DND-41 (cell line): ENCODE data around the gene TMEM214.

Experiments
- ATAC-seq: fragments of 200-7000 bp; cut with Tn5 transposase; 3 replicates; pipeline ENCODE4 v1.9.1; 2021; ENCODE audit warnings: low read depth; ENCODE audit not compliant: insufficient read depth
- DNase-seq: peaks from one replicate; pipeline ENCODE4 v3.0.0-alpha.2; 2020
- H2AFZ ChIP-seq: 2 replicates; pipeline ENCODE4 v1.6.0; 2012; ENCODE audit warnings: low read depth, low read length
- H3K27ac ChIP-seq: 2 replicates; pipeline ENCODE4 v1.5.1; 2012; ENCODE audit warnings: low read length, inconsistent platforms
- H3K27me3 ChIP-seq: fragments of 200-600 bp; sonication (generic); 2 replicates; pipeline ENCODE4 v1.6.0; 2012; ENCODE audit warnings: low read length, mild to moderate bottlenecking, inconsistent platforms; ENCODE audit not compliant: insufficient read depth, poor library complexity
- H3K36me3 ChIP-seq: 2 replicates; pipeline ENCODE4 v1.5.1; 2012; ENCODE audit warnings: low read length, inconsistent platforms; ENCODE audit not compliant: insufficient read depth
- H3K4me1 ChIP-seq: 2 replicates; pipeline ENCODE4 v1.5.1; 2012; ENCODE audit warnings: mild to moderate bottlenecking, low read length; ENCODE audit not compliant: insufficient read depth
- H3K4me2 ChIP-seq: 2 replicates; pipeline ENCODE4 v1.6.0; 2012; ENCODE audit warnings: mild to moderate bottlenecking, moderate library complexity, low read length, inconsistent platforms; ENCODE audit not compliant: insufficient read depth
- H3K4me3 ChIP-seq, 2 experiments: fragments of 200-600 bp in 1 of 2; shearing (Covaris generic) in 1 of 2; 2 replicates each; pipeline ENCODE4 v1.5.1; 2012 to 2016; ENCODE audit warnings: inconsistent platforms in 2 of 2, low read length in 2 of 2, mild to moderate bottlenecking in 2 of 2, low read depth in 1 of 2, moderate library complexity in 1 of 2
- H3K79me2 ChIP-seq: 2 replicates; pipeline ENCODE4 v1.6.0; 2012; ENCODE audit warnings: low read length, inconsistent platforms; ENCODE audit not compliant: insufficient read depth
- H3K9ac ChIP-seq: 2 replicates; pipeline ENCODE4 v1.6.0; 2012; ENCODE audit warnings: low read depth, mild to moderate bottlenecking, inconsistent platforms, low read length, moderate library complexity
- H3K9me3 ChIP-seq: 2 replicates; pipeline ENCODE4 v1.5.1; 2012; ENCODE audit warnings: low read length, moderate library complexity, mild to moderate bottlenecking, inconsistent platforms; ENCODE audit not compliant: insufficient read depth, severe bottlenecking
- H4K20me1 ChIP-seq: 2 replicates; pipeline ENCODE4 v1.6.0; 2012; ENCODE audit warnings: low read length; ENCODE audit not compliant: insufficient read depth
- CTCF ChIP-seq: IDR thresholded peaks from 2 replicates; pipeline ENCODE4 v1.5.1; 2012; ENCODE audit warnings: borderline replicate concordance, low read length, moderate library complexity, mild to moderate bottlenecking; ENCODE audit not compliant: poor library complexity, severe bottlenecking; ENCODE audit errors: extremely low read depth
- EZH2 ChIP-seq: IDR thresholded peaks from 3 replicates; pipeline ENCODE4 v1.6.1; 2012; ENCODE audit warnings: borderline replicate concordance, low read depth, mild to moderate bottlenecking, moderate library complexity, low read length, inconsistent platforms; ENCODE audit not compliant: severe bottlenecking

TMEM214 gene

GRCh38 chr2:27008678-27009077 lies 24.1 kb upstream of the TMEM214 start:
- no peak overlapping the region for H3K9ac ChIP-seq
- H3K27ac ChIP-seq: no peak overlapping the region
- H3K4me1 ChIP-seq: peaks cover 11% of the 10 kb centered on the region
- H4K20me1 ChIP-seq: no peaks in the 10 kb centered on the region
- H3K4me3 ChIP-seq: no peak overlapping the region
- ATAC-seq (no peak), DNase-seq (no peak)
- H3K27me3 ChIP-seq: peaks cover 17% of the 10 kb centered on the region
- no peaks in the 10 kb centered on the region for H3K79me2 ChIP-seq
- H3K9me3 ChIP-seq: no peaks in the 10 kb centered on the region
- no peak overlapping the region for H2AFZ ChIP-seq
- no peak overlapping the region for H3K4me2 ChIP-seq
- no peaks in the 10 kb centered on the region for H3K36me3 ChIP-seq
- no peak for TF ChIP-seq EZH2
- no peak for TF ChIP-seq CTCF

GRCh38 chr2:27009083-27009482 lies 23.7 kb upstream of the TMEM214 start:
- H3K4me3 ChIP-seq: no peak overlapping the region
- no peaks in the 10 kb centered on the region for H3K36me3 ChIP-seq
- no peaks in the 10 kb centered on the region for H3K79me2 ChIP-seq
- H3K27me3 ChIP-seq: peaks cover 18% of the 10 kb centered on the region
- DNase-seq (no peak), ATAC-seq (no peak)
- H2AFZ ChIP-seq: no peak overlapping the region
- H4K20me1 ChIP-seq: no peaks in the 10 kb centered on the region
- H3K27ac ChIP-seq: no peak overlapping the region
- H3K4me1 ChIP-seq: peaks cover 11% of the 10 kb centered on the region
- H3K4me2 ChIP-seq: no peak overlapping the region
- no peaks in the 10 kb centered on the region for H3K9me3 ChIP-seq
- TF ChIP-seq EZH2 (no peak), CTCF (no peak)
- H3K9ac ChIP-seq: no peak overlapping the region

- Histone ChIP-seq H3K4me3 (no peak overlapping the region), H3K9ac (no peak overlapping the region), H3K79me2 (no peaks in the 10 kb centered on the region), H3K4me2 (no peak overlapping the region), H3K27me3 (peaks cover 18% of the 10 kb centered on the region), H3K9me3 (no peaks in the 10 kb centered on the region), H3K27ac (no peak overlapping the region), H3K36me3 (no peaks in the 10 kb centered on the region), H2AFZ (no peak overlapping the region), H3K4me1 (peaks cover 11% of the 10 kb centered on the region), H4K20me1 (no peaks in the 10 kb centered on the region)
- DNase-seq (no peak), ATAC-seq (no peak)
- no peak for TF ChIP-seq CTCF
- TF ChIP-seq EZH2: no peak
Observed at GRCh38 chr2:27009716-27010115, 23.0 kb upstream of the TMEM214 start.

- Histone ChIP-seq H3K4me2 (no peak overlapping the region), H3K79me2 (no peaks in the 10 kb centered on the region), H3K27me3 (peaks cover 18% of the 10 kb centered on the region), H2AFZ (no peak overlapping the region), H3K4me3 (no peak overlapping the region), H3K27ac (no peak overlapping the region), H3K9me3 (no peaks in the 10 kb centered on the region), H3K4me1 (peaks cover 11% of the 10 kb centered on the region), H3K9ac (no peak overlapping the region), H3K36me3 (no peaks in the 10 kb centered on the region), H4K20me1 (no peaks in the 10 kb centered on the region)
- ATAC-seq: peak; percentile 49; the same call in 2 of the 3 replicates
- DNase-seq: peak; percentile 17
- no peak for TF ChIP-seq EZH2
- TF ChIP-seq CTCF: no peak
Observed at GRCh38 chr2:27010139-27010538, 22.6 kb upstream of the TMEM214 start.
